Activated T-helper 9 cell treated with anti-CD3 and anti-CD28 coated beads, Interleukin-2, amount 50 U/mL, for 16 hours (primary cell): ENCODE results near the gene DBT.
"Not testable (repeated sequence)": the region's sequence is repeated elsewhere in the genome, so short reads cannot be mapped to it uniquely, and the experiment has no call there.

Experiments used
- DNase-seq: peaks from one replicate; pipeline ENCODE4 v3.0.0-alpha.2; 2020; ENCODE audit warnings: low read depth

The DBT gene

GRCh38 chr1:100249537-100250257 is at the start of gene DBT:
Gene DBT (minus strand): TSS chr1:100249834. CDS start chr1:100249820, 14 bp downstream.
- DNase-seq, result peak; percentile 86

GRCh38 chr1:100298512-100298911 is 48.9 kb upstream of the DBT start:
- DNase-seq, result no peak

- DNase-seq, result not testable (repeated sequence)
Observed at GRCh38 chr1:100296997-100297396, 47.4 kb upstream of the DBT start.

- no peak for DNase-seq
Observed at GRCh38 chr1:100296140-100296539, 46.5 kb upstream of the DBT start.

- no peak for DNase-seq
Observed at GRCh38 chr1:100292711-100293110, 43.1 kb upstream of the DBT start.

GRCh38 chr1:100290291-100290690 is 40.7 kb upstream of the DBT start:
- DNase-seq, result no peak

- DNase-seq, result no peak
Observed at GRCh38 chr1:100287162-100287561, 37.5 kb upstream of the DBT start.

GRCh38 chr1:100284591-100284990 is 35.0 kb upstream of the DBT start:
- DNase-seq, result no peak

- DNase-seq, result no peak
Observed at GRCh38 chr1:100279954-100280682, 30.5 kb upstream of the DBT start.

GRCh38 chr1:100279358-100279923 is 29.8 kb upstream of the DBT start:
- DNase-seq, result no peak

GRCh38 chr1:100277866-100278265 is 28.2 kb upstream of the DBT start:
- DNase-seq, result no peak

- no peak for DNase-seq
Observed at GRCh38 chr1:100268202-100268601, 18.6 kb upstream of the DBT start.

- DNase-seq, result no peak
Observed at GRCh38 chr1:100267284-100267683, 17.6 kb upstream of the DBT start.

GRCh38 chr1:100266741-100267140 is 17.1 kb upstream of the DBT start:
- no peak for DNase-seq

- peak; percentile 93 for DNase-seq
Observed at GRCh38 chr1:100265931-100266740, 16.5 kb upstream of the DBT start, which contains the start of gene RTCA. Gene RTCA (plus strand): TSS chr1:100266216. CDS start chr1:100266376, 160 bp downstream.

GRCh38 chr1:100265562-100265930 is 15.9 kb upstream of the DBT start:
- no peak for DNase-seq

GRCh38 chr1:100264081-100264480 is 14.4 kb upstream of the DBT start:
- DNase-seq, result not testable (repeated sequence)

GRCh38 chr1:100261686-100262085 is 12.1 kb upstream of the DBT start:
- no peak for DNase-seq

- DNase-seq, result not testable (repeated sequence)
Observed at GRCh38 chr1:100258427-100258826, 8.8 kb upstream of the DBT start.

- not testable (repeated sequence) for DNase-seq
Observed at GRCh38 chr1:100256273-100256672, 6.6 kb upstream of the DBT start.

- no peak for DNase-seq
Observed at GRCh38 chr1:100253552-100253951, 3.9 kb upstream of the DBT start.

- DNase-seq, result no peak
Observed at GRCh38 chr1:100252901-100253300, 3.3 kb upstream of the DBT start.
